H7 (cell line): ENCODE measurements around the gene IGSF9. TPM values are rescaled to one million over a fixed set of nuclear protein-coding genes. Genes with fewer than 3 reads are reported as not detected.

Source experiments
- DNase-seq: peaks from one replicate; pipeline ENCODE4 v3.0.0; 2012
- H3K27me3 ChIP-seq: 2 replicates; pipeline ENCODE4 v1.6.0; 2011; ENCODE audit warnings: mild to moderate bottlenecking, low read length; ENCODE audit not compliant: control insufficient read depth, insufficient read depth
- H3K36me3 ChIP-seq: replicated peaks from 2 replicates; pipeline ENCODE4 v1.5.1; 2011; ENCODE audit warnings: low read length; ENCODE audit not compliant: control insufficient read depth, insufficient read depth
- H3K4me3 ChIP-seq: 2 replicates; pipeline ENCODE4 v1.5.1; 2011; ENCODE audit warnings: low read depth, mild to moderate bottlenecking, control low read depth, low read length, moderate library complexity; ENCODE audit not compliant: insufficient read depth
- total RNA-seq: library from RNA; depleted of rRNA; stranded (reverse); fragments of >200 nt; shearing (Covaris generic); gene quantifications from 2 replicates; pipeline ENCODE4 v1.2.3, GENCODE V29; 2014

IGSF9 gene
- total RNA-seq, 1 experiment from 2014 or later: 4.4 TPM

DNA sequence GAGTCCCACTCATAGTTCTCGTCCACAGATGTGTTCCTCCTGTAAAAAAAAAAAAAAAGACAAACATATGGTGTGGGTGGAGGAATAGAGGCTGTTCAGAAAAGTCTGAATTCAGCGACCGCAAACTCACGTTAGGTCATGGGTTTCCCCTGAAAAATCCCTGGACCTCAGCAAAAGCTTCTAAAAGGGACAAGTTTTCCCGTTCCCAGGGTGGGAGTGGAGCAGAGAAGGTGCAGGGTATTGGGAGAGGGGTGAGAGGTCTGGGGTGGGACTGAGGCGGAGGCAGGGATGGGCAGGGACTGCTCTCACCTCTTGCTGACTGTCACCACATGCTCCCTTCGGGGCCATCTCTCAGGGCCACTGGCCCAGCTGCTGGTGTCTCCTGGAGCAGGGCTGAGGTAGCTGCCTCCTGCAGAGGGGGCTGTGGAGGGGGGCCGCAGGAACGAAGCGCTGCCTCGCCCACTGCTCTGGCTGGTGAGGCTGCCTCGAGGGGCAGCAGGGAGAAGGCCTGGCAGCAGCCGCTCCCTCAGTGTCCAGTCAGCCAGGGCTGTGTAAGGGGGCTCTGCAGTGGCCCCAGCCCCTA lies 17.5 kb downstream of the IGSF9 start:
- peak; percentile 59 for DNase-seq
- Histone ChIP-seq H3K27me3 (peaks cover 8% of the 10 kb centered on the region), H3K4me3 (no peak overlapping the region), H3K36me3 (peaks cover 6% of the 10 kb centered on the region)

DNA sequence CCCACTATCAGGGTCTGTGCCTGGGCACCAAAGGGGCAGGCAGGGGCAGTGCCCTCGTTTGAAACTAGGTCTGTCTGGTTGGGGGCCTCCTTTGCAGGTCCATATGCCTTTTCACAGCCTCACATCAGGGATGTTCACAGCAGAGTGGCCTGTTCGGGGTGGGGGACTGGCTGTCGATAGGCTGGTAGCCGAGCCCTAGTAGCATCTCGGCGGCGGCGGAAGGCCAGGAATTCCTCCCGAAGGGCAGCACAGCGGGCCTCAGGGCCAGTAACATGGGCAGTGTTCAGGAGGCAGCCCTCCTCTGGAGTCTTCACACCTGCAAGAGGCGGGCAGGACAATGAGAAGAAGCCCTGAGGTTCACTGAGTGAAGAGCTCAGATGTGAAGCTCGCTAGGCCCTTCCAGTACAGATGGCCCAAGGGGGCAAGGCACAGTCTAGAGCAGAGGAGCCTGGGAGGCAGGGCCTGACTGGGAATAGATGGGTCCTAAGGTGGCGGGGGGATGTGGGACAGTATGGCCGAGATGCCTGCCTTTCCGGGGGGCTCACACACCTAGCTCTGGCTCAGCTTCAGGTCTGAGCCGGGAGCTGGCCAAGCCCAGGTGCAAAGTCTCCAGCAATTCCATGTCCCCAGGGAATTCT lies 18.1 kb downstream of the IGSF9 start:
- Histone ChIP-seq H3K36me3 (peaks cover 6% of the 10 kb centered on the region), H3K27me3 (peaks cover 8% of the 10 kb centered on the region), H3K4me3 (no peak overlapping the region)
- peak; percentile 14 for DNase-seq

DNA sequence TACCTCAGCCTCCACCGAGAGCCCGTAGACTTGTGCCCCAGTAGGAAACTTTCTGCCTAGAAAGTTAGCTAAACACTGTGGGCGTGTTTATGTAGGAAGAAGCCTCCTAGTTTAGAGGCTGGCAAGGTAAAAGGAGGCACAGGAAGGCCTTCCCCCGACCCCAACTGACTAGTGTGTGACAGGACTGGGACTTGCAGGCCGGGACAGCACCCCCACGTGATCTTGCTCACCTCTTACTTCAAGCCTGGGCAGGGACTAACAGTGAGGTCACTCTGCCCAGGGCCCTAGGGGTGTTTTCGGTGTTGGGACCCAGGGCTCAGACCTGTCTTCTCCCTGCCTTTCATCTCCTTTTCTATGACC lies 19.7 kb downstream of the IGSF9 start:
- DNase-seq: peak; percentile 73
- Histone ChIP-seq H3K27me3 (peaks cover 8% of the 10 kb centered on the region), H3K4me3 (peak overlapping the region; percentile 90), H3K36me3 (peaks cover 6% of the 10 kb centered on the region)

DNA sequence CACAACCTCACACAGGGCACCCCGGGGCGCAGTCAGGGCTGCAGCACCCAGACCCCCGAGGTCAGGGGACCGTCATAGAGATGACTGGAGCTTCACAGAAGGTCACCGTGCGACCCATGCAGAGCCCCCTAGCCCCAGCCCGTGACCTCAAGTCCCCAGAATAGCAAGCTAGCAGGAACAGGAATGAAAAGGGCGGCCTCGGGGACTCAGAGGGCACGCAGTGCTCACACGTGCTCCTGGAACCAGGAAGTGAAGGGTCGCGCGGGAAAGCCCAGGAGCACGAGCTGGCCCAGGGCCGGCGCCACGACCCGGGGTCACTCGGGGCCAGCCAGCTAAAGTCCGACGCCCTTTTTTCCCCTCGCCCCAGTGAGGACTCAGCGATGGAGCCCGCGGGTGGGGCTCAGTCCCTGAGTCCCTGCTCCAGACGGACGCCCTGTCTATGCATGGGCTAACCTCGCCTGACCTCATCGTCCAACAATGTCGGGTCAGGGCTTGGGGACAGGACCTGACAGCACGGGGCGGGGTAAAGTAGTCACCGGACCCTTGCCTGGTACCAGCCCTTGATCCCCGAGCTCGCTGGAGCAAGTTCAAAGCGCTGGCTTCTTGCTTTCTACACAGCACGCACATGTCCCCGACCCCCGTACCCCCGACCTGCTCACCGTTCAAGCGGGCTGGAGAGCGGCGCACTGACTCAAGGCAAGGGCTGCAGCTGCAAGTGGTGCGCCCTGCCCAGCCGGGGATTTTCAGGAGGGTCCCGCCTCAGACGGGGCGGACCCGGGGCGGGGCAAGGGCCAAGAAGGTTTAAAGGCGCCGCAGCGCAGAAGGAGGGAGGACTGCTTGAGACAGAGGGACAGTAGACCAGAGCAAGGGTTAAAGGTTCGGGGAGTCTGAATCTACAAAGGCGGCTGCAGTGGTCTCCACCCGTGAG lies 20.4 kb downstream of the IGSF9 start, which contains the start of gene TAGLN2:
Gene TAGLN2, minus strand, starts transcription at position 717 of the 928 bp plus-strand sequence. CDS start 4,998 bp downstream, outside the sequence.
- H3K27me3 ChIP-seq: peaks cover 8% of the 10 kb centered on the region

DNA sequence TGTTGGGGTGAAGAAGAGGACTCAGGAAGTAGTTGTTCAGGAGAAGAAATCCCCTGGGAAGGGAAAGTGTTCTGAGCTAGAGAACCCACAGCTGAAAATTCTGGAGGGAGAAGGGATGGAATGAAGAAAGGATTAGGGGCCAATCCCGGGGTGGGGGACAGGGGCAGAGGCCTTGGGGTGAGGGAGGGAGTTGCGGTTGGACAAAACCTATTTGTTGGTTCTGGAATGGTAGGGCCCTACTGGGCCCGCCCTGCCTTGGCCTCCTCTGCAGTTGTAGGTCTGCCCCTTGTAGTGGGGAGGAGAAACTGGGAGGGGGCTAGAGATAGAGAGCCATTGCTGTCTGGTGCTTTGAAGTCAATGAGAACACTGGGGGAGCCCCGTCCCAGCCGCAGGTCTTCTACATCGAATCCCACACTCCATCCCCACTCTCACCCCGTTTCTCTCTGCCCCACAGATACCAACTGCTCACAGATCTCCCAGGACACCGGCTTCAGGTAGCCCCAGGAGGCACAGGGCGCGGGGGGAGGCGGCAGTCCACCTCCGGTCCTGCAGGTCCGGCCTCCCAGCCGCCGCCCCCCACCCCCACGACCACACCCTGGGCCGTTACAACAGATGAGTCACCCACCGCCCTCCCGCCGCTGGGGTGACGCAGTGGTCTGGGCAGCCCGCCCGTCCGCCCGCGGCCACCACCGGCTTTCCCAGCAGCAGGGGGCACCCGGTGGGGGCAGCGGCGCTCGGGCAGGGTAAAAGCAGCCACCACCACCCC lies 21.2 kb downstream of the IGSF9 start:
- DNase-seq: peak; percentile 88
- peaks cover 4% of the 10 kb centered on the region for H3K27me3 ChIP-seq
- H3K36me3 ChIP-seq: peaks cover 13% of the 10 kb centered on the region
- peak overlapping the region; percentile 90 for H3K4me3 ChIP-seq

More for the DNA sequence above, 20.4 kb downstream of the IGSF9 start, which contains the start of gene TAGLN2:
- Histone ChIP-seq H3K36me3 (peaks cover 6% of the 10 kb centered on the region), H3K4me3 (peak within 1 kb of the TSS; percentile 90)
- peak; percentile 98 for DNase-seq

DNA sequence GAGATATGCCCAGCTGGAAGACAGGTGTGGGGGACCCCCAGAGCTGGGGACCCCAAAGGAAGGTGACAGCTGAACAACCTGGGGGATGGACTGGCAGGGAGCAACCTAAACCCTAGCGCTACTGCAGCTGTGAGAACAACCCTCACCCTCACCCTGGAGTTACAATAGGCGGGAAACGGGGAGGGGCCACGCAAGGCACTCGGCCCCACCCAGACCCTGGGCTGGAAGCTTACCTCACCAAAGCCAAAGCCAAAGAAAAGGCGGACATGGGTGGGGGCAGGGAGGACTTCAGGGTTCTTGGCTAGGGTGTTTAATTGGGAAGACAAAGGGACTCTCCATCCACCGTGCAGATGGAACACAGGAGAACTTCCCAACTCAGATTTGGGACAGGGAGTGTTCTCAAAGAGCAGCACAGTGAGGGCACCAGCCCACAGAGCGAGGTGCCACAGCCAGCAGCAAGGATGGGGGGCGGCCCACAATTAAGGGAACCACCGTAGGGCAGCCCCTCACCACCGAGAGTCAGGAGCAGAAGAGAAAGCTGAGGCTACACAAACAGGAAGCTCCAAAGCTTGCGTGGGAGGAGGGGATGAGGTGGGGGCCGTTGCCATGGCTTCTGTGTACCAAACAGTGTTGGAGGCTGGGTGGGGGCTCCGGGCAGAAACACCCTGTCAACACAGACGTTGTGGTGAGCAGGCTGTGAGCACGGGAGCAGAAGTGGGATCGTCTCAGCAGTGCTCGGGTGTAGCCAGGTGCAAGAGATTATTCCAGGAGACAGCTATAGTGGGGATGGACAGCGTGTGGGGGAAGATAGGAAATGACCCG lies 22.0 kb downstream of the IGSF9 start:
- peak overlapping the region; percentile 90 for H3K4me3 ChIP-seq
- peaks cover 15% of the 10 kb centered on the region for H3K36me3 ChIP-seq
- DNase-seq: peak; percentile 91
- peaks cover 3% of the 10 kb centered on the region for H3K27me3 ChIP-seq

DNA sequence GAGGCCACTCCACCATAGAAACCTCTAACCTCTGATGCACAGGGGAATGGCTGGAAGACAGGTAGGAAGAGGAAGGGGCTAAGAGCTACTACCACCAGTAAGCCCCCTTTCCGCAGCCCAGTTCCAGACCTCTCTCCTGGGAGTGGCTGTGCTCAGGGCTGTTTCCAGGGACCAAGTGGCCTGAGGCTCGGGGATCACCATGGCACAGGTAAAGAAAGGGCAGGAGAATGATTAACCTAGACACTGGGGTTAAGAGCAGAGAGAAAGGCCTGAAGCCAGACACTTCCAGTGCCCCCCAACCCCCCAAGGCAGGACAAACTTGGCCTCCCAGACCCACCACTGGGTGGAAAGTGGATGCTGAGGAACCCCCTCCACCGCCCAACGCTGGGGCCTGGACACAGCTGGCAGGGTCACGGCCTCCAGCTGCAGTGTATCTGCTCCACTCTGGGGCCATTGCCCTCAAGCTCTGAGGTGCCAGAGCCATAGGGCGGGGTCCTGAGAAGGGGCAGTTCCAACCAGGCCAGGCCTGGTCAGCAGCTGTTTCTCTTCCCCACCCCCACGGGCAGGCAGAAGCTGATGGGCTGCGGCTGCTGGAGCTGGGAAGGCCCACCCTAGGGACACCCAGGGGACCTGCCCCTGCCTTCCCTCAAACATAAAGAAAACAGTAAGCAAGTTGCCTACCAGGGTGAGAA lies 22.8 kb downstream of the IGSF9 start:
- Histone ChIP-seq H3K36me3 (peaks cover 15% of the 10 kb centered on the region), H3K27me3 (peaks cover 3% of the 10 kb centered on the region; the same call in 1 of the 2 replicates), H3K4me3 (peak overlapping the region; percentile 10; the same call in 1 of the 2 replicates)
- no peak for DNase-seq

DNA sequence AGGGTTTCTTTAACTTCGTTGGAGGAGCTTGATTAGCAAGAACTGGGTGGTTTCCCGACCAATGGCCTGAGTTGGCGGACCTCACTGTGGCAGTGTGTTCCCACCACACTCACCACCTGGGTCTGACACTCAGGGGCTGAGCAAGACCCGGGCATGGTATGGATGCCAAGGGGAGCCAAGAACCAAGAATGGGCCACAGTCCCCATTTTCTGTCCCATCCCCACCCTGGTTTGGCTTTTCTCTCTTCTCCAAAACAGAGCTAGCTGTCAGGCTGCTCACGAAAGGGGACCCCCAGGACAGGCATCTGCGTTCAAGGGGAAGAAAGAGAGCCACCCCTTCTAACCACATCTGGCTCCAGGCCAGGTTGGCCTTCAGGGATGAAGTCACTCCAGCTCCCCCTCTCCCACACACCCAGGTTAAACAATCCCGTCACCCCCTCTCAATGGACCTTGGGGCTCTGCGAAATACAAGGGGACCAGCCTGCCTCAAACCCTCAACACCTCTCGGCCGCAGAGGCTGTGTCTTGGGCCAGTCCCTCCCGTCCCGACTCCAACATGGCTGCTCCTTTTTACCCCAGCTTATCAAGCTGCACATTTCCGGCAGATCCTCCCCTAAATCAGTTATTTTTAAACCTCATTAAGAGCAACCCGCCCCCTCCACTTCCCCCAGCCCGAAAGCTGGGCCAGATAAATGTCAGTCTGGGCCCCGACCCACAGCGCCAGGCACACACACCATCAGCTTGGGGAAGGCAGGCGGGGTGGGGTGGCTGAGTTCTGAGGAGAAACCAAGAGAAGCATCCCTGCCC lies 23.5 kb downstream of the IGSF9 start:
- H3K27me3 ChIP-seq: peaks cover 3% of the 10 kb centered on the region; the same call in 1 of the 2 replicates
- no peak for DNase-seq
- peaks cover 12% of the 10 kb centered on the region for H3K36me3 ChIP-seq
- no peak overlapping the region for H3K4me3 ChIP-seq

DNA sequence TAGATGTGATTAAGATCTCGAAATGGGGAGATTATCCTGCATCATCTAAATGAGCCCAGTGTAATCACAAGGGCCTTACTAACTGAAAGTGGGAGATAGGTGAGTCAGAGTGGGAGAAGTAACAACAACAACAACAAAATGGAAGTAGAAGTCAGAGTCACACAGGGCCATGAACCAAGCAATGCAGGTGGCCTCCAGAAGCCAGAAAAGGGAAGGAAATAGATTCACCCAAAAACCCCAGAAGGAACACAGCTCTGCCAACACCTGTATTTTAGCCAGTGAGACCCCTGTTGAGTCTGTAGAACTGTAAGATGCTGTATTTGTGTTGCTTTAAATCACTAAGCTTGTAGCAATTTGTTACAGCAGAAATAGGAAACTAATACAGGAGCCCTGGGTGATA lies 24.2 kb downstream of the IGSF9 start:
- Histone ChIP-seq H3K36me3 (peaks cover 12% of the 10 kb centered on the region), H3K4me3 (no peak overlapping the region), H3K27me3 (peaks cover 3% of the 10 kb centered on the region; the same call in 1 of the 2 replicates)
- DNase-seq: no peak

DNA sequence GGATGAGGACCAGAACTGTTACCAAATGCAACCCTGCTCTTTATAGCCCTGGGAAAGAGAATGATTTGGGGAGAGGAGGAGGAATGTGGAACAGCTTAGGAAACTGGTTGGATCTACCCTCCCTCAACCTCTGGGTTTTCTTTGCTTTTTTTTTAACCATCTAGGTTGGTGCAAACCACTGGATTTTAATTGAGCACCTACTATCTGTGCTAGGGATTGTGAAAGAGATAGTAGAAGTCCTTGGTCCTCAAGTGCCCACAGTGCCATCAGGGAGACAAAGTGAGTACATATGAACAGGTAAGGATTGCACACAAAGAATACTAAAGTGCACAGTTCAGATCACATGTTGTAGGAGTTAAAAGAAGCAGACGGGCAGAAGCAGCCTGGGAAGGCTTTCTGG lies 24.8 kb downstream of the IGSF9 start:
- peaks cover 3% of the 10 kb centered on the region; the same call in 1 of the 2 replicates for H3K27me3 ChIP-seq
- no peak for DNase-seq
- peaks cover 12% of the 10 kb centered on the region for H3K36me3 ChIP-seq
- H3K4me3 ChIP-seq: no peak overlapping the region

DNA sequence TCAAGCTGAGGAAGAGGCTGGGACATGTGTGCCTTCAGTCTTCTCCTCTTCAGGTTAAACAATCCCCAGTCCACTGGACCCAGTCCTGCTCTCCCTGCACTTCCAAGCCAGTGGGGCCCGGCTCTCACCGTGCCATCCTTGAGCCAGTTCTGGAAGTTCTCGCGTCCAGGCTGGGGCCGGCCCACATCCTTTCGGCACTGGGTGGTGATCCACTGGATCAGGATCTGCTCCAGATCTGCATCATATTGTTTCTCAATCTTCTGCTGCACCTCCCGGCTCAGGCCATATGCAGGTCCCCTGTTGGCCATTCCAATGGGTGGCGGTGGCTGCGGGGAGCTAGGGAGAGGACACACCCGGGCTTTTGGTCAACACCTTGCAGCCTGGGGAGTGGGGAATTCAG lies 25.2 kb downstream of the IGSF9 start:
- no peak overlapping the region for H3K4me3 ChIP-seq
- peaks cover 12% of the 10 kb centered on the region for H3K36me3 ChIP-seq
- DNase-seq: no peak
- H3K27me3 ChIP-seq: peaks cover 3% of the 10 kb centered on the region; the same call in 1 of the 2 replicates

DNA sequence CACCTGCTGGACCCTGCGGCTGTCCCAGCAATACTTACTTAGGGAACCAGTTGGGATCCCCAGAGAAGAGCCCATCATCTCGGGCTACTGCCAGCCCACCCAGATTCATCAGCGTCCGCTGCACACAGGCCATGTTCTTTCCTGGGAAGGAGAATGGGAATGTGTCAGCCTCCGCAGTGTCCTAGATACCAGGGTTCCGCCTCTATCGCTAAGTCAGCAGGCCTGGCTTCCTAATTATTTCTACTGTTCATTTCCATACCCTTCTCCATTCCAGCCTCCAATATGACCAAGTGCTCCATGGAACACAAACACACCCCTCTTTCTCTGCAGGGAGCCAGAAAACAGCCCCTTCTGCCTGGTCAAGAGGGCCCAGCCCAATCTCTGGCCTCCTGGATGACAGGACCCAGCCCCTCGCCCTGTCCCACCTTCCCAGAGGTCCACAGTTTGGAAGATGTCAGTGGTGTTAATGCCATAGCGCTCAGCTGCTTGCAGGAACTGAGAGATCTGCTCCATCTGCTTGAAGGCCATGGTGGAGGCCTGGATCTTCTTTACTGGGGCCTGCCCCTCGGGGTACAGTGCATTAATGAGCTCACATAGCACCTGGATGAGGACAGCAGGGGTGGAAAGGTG lies 26.1 kb downstream of the IGSF9 start:
- DNase-seq: no peak
- no peak overlapping the region for H3K4me3 ChIP-seq
- no peaks in the 10 kb centered on the region; the same call in 1 of the 2 replicates for H3K27me3 ChIP-seq
- peaks cover 12% of the 10 kb centered on the region for H3K36me3 ChIP-seq
